Cardiac muscle cell (in vitro differentiated cells and primary cell): ENCODE measurements around the gene IDUA. TPM values are rescaled to one million over a fixed set of nuclear protein-coding genes. Genes with fewer than 3 reads are reported as not detected.
"Not testable (repeated sequence)": the region's sequence is repeated elsewhere in the genome, so short reads cannot be mapped to it uniquely, and the experiment has no call there.

Experiments used
- DNase-seq, 2 donors: peaks; one replicate each; pipeline versions ENCODE4 v3.0.0 to v3.0.0-alpha.2; 2010 to 2017; ENCODE audit warnings: low read depth in 1 of 2, low spot score in 1 of 2
- H3K27ac ChIP-seq: fragments of 200-600 bp; sonication (generic); 2 replicates; pipeline ENCODE4 v1.5.1; 2016
- H3K27me3 ChIP-seq: fragments of 200-600 bp; sonication (generic); 2 replicates; pipeline ENCODE4 v1.6.0; 2016; ENCODE audit warnings: control low read depth
- H3K36me3 ChIP-seq: fragments of 200-600 bp; sonication (generic); 2 replicates; pipeline ENCODE4 v1.5.1; 2016; ENCODE audit warnings: control low read depth
- H3K4me1 ChIP-seq: fragments of 200-600 bp; sonication (generic); 2 replicates; pipeline ENCODE4 v1.8.1; 2017; ENCODE audit warnings: low read depth, mild to moderate bottlenecking, mixed run types
- H3K4me3 ChIP-seq: fragments of 200-600 bp; sonication (generic); 2 replicates; pipeline ENCODE4 v1.5.1; 2016; ENCODE audit warnings: mild to moderate bottlenecking
- H3K9me3 ChIP-seq: fragments of 200-600 bp; sonication (generic); 2 replicates; pipeline ENCODE4 v1.5.1; 2017; ENCODE audit warnings: low read depth, mild to moderate bottlenecking, control low read depth
- polyA plus RNA-seq: library from polyadenylated mRNA; unstranded; fragments of >200 nt; fragmentation: Nextera tagmentation; extraction: Ambion mirVana; gene quantifications from 2 replicates; pipeline ENCODE4 v1.2.1, GENCODE V29; 2016
- total RNA-seq: library from RNA; depleted of rRNA; stranded (reverse); fragments of >200 nt; gene quantifications from 2 replicates; pipeline ENCODE4 v1.2.3, GENCODE V29; 2016
- TF ChIP-seq, protein P1 (sequence below): IDR thresholded peaks from 2 replicates; pipeline ENCODE4 v1.5.1; 2012; ENCODE audit warnings: low read depth, mild to moderate bottlenecking, low read length

The IDUA gene
- total and polyA plus RNA-seq, 2 experiments from 2014 or later: 13.0 to 29.9 TPM

DNA sequence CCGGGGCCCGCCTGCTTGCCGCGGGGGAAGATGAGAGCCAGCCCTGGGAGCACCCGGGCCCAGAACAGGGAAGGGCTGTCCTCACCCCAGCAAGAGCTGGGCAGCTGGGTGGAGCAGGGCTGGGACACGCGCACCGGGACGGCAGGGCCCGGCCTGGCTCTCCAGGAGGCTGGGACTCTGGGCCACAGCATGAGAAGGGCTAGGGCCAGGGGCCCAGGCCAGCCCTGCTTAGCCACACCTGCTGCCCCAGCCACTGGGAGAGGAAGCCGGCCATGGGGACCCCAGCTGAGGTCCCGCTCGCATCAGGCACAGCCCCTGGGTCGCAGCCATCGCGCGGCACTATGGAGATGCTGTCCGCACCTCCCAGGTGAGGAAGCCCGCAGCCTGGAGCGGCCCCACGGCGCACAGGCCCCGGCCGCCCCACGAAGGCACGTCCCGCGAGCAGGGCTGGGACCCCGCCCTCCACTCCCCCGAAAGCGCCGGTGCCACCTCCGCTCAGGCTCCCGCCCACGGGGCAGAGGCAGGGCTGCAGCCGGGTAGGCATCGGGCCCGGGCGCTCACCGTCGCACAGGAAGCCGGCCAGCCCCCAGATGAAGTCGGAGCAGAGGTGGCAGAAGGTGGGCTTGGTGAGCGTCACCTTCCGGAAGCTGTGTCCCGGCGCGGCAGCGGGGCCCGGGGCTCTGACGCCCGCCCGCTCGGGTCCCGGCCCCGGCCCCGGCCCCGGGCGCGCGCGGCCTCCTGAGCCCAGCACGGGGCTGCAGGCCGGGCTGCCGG is 14.0 kb upstream of the IDUA start:
- Histone ChIP-seq H3K27me3 (peaks cover 32% of the 10 kb centered on the region), H3K4me3 (peak overlapping the region; percentile 73), H3K27ac (no peak overlapping the region), H3K4me1 (no peaks in the 10 kb centered on the region), H3K9me3 (no peaks in the 10 kb centered on the region), H3K36me3 (no peaks in the 10 kb centered on the region)
- peak in 1 of 2 donors; percentile 19 for DNase-seq
- TF ChIP-seq, protein P1, sequence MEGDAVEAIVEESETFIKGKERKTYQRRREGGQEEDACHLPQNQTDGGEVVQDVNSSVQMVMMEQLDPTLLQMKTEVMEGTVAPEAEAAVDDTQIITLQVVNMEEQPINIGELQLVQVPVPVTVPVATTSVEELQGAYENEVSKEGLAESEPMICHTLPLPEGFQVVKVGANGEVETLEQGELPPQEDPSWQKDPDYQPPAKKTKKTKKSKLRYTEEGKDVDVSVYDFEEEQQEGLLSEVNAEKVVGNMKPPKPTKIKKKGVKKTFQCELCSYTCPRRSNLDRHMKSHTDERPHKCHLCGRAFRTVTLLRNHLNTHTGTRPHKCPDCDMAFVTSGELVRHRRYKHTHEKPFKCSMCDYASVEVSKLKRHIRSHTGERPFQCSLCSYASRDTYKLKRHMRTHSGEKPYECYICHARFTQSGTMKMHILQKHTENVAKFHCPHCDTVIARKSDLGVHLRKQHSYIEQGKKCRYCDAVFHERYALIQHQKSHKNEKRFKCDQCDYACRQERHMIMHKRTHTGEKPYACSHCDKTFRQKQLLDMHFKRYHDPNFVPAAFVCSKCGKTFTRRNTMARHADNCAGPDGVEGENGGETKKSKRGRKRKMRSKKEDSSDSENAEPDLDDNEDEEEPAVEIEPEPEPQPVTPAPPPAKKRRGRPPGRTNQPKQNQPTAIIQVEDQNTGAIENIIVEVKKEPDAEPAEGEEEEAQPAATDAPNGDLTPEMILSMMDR: no peak

DNA sequence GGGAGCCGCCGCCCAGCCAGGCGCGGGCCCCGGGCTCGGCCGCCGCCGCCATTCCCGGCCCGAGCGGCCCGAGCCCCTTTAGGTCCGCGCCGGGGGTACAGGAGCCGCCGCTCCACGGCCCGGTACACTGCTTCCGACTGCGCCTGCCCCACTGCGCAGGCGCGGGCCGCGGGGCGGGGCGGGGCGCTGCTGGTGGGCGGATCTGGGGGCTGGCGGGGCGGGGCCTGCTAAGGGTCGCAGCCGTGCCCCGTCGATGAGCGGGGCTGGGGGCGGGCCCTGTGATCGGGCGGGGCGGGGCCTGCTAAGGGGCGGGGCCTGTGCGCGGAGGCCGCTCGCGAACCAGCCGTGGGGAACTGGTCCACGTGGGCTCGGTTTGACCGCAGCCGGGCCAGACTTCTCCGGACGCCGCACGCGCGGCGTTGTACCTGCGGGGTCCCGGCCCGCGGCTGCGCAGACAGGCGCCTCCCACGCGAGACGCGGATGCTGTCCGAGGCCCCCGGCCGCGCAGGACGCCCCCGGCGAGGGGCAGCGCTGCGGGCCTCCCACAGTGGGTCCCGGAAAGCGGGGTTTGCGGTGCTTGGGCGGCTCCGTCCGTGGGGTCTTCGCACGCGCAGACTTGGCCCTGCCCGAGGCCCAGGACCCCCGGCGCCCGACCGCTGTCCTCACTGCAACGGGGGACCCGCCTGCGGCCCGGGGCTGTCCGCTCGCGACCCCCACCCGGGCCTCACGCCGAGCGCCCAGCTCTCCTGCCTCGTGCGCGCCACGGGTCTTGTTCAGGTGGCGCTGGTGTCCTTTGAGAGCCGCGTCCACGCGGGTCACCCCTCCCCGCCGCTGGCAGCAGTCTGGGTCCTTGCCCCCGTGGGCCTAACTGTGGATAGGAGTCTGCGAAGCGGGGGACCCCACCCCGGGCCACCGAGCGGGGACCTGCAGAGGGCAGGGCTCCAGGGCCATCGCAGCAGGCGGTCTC is 13.1 kb upstream of the IDUA start, which contains the start of gene DGKQ:
DGKQ (minus strand) TSS at position 139 of the 967 bp plus-strand sequence; CDS start at position 52, 87 bp downstream.
- Histone ChIP-seq H3K27me3 (peaks cover 24% of the 10 kb centered on the region), H3K4me1 (no peaks in the 10 kb centered on the region)

DNA sequence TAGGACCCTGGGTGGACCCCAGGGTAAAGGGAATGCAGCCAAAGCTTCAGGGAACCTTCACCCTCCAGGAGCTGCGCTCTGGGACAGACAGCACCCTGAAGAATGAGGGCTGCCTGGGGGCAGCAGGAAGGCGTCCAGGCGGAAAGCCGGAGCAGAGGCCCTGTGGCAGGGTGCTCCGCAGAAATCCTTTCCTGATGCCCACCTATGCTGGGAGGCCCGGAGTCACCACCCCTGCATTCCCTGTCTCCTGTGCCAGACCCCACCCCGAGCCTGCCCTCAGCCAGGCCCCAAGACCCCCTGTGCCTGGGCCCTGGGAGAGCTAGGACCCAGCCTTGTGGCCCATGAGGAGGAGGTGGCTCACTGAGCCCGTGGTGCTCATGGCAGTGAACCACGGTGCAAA is 12.2 kb upstream of the IDUA start:
- Histone ChIP-seq H3K4me3 (no peak overlapping the region), H3K36me3 (no peaks in the 10 kb centered on the region), H3K27ac (no peak overlapping the region), H3K4me1 (no peaks in the 10 kb centered on the region), H3K27me3 (peaks cover 18% of the 10 kb centered on the region), H3K9me3 (no peaks in the 10 kb centered on the region)
- TF ChIP-seq, protein P1: no peak
- DNase-seq: no peak

More for the DNA sequence above, 13.1 kb upstream of the IDUA start, which contains the start of gene DGKQ:
- DNase-seq: peak; percentile 90 to 91
- TF ChIP-seq, protein P1: no peak
- H3K9me3 ChIP-seq: no peaks in the 10 kb centered on the region
- H3K4me3 ChIP-seq: peak within 1 kb of the TSS; percentile 73
- no peaks in the 10 kb centered on the region for H3K36me3 ChIP-seq
- no peak within 1 kb of the TSS for H3K27ac ChIP-seq

DNA sequence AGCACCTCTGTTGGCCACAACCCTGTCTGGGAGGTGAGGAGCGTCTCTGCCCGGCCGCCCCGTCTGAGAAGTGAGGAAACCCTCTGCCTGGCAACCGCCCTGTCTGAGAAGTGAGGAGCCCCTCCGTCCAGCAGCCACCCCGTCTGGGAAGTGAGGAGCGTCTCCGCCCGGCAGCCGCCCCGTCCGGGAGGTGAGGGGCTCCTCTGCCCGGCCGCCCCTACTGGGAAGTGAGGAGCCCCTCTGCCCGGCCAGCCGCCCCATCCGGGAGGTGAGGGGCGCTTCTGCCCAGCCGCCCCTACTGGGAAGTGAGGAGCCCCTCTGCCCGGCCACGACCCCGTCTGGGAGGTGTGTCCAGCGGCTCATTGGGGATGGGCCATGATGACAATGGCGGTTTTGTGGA is 10.8 kb upstream of the IDUA start:
- DNase-seq, H3K4me1 ChIP-seq, H3K27ac ChIP-seq, H3K36me3 ChIP-seq, H3K4me3 ChIP-seq, H3K9me3 ChIP-seq: not testable (repeated sequence)
- peaks cover 13% of the 10 kb centered on the region for H3K27me3 ChIP-seq

DNA sequence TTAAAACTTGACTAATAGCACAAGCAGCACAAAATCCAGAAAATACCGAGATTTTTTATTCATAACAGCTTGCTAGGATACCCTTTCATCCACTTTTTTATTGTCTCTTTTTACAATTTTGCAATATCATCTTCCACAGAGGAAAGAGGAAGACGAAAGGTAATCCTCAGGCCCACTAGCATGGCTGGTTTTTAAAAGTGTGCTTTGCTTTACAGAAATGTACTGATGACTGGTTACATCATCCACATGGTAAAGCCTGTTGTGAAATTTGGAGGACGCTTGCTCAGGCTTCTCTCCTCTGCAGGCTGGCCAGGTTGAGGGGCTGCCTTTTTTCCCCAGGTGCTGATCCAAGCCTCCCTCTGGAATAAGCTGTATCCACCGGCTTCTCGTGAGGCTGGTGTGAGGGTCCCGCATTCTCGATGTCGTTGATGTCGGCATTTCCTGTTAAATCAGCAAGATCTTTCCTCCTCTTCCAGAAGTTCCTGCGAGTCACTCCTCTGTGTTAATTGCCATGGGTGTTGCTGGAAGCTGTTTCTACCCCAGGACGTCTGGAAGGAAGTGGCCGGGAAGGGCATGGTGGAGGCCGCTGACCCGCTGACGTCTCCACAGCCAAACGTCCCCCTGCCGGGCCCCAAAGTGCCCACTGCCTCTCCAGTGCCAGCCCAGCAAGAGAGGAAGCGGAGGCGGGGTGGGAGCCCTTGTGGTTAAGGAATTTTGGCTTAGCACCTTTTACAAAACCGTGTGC is 7.7 kb upstream of the IDUA start:
- H3K4me3 ChIP-seq: no peak overlapping the region
- H3K36me3 ChIP-seq: no peaks in the 10 kb centered on the region
- H3K4me1 ChIP-seq: no peaks in the 10 kb centered on the region
- no peaks in the 10 kb centered on the region for H3K9me3 ChIP-seq
- DNase-seq: peak in 1 of 2 donors; percentile 74
- H3K27me3 ChIP-seq: no peaks in the 10 kb centered on the region
- TF ChIP-seq, protein P1: no peak
- no peak overlapping the region for H3K27ac ChIP-seq
